HG03565 (cell line): ENCODE measurements around the gene PSMC3IP.
"Not testable (repeated sequence)": the region's sequence is repeated elsewhere in the genome, so short reads cannot be mapped to it uniquely, and the experiment has no call there.

ENCODE experiments used
- ATAC-seq: cut with Tn5 transposase; IDR thresholded peaks from one replicate; pipeline ENCODE4 v1.9.1; 2021; ENCODE audit warnings: mild to moderate bottlenecking, moderate library complexity; ENCODE audit not compliant: unreplicated experiment

PSMC3IP gene

DNA sequence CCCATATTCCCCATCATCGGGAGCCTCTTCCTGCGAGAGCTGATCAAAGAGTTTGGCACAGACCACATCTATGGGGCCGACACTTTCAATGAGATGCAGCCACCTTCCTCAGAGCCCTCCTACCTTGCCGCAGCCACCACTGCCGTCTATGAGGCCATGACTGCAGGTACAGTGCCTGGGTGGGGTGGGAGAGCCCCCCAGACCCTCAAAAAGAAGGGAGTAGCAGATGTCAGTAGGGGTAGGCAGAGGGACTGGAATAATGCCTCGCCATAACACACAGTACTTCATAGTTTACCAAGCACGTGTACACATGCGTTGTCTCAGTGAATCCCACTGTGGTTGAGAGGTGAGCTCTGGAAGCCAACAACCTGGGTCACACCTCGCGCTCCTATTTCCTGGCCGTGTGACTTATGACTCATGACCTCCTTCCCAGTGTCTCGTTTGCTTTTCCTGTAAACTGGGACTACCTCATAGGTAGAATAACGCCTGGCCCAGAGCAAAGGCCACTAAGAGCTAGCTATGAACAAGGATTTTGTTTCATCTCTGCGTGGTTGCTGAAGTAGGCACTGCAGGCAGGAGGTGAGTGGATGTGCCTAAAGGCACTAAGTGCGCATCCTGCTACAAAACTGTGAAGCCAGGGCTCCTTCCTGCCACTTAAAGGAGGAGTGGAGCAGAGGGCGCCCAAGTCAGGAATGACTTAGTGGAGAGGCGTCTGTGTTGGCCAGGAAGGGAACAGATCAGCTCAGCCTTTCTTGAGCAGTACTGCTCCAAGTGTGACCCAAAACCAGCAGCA is 36.3 kb downstream of the PSMC3IP start:
- ATAC-seq, result no peak

DNA sequence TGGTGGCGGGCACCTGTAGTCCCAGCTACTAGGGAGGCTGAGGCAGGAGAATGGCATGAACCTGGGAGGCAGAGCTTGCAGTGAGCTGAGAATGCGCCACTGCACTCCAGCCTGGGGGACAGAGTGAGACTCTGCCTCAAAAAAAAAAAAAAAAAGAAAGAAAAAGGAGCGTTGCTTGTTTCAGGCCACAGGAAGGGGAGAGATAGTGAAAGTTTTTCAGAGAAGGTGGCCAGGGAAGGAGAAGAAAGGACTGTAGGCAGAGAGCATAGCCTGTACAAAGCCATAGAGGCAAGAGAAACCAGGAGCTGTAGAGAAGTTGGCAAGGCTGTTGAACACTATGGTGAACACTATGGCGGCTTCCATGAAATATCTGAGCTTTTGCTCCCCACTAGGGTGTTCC is 37.0 kb downstream of the PSMC3IP start:
- ATAC-seq, result not testable (repeated sequence)

DNA sequence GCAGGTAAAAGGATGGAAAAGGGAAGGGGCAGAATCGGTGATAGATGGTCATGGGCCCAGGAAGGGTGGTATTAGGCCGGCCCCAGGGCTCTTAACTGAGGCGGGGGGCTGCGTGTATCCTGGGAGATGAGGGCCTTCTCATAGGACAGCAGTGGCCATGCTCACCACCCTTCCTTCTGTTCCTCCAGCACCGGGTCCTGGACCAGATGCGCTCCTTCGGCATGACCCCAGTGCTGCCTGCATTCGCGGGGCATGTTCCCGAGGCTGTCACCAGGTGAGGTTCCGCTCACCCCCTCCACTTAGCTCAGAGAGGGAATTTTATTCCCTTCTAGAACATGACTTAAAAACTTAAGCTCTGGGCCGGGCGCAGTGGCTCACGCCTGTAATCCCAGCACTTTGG is 39.0 kb downstream of the PSMC3IP start:
- no peak for ATAC-seq

DNA sequence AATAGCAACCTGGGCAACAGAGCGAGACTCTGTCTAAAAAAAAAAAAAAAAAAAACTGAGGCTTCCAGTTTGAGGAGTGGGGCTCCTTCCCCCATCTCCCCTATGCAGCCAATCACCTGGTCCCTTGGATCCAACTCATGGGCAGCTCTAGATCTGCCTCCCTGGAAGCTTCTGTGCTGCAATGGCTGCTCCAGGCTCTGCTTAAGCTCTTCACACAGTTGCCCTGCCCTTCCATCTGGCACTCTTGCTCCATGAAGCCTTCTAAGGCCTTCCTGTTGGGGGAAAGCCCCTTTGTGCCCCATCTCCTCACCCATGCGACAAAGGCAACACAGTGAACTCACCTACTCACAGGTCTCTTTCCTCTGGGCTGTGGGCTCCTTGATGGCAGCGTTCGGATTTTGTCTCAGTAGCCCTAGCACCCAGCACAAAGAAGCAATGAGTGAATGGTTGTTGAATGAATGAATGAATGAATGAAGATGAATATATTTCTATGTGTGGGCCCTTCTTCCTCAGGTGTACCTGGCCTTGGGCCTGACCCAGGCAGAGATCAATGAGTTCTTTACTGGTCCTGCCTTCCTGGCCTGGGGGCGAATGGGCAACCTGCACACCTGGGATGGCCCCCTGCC is 39.6 kb downstream of the PSMC3IP start:
- no peak for ATAC-seq

DNA sequence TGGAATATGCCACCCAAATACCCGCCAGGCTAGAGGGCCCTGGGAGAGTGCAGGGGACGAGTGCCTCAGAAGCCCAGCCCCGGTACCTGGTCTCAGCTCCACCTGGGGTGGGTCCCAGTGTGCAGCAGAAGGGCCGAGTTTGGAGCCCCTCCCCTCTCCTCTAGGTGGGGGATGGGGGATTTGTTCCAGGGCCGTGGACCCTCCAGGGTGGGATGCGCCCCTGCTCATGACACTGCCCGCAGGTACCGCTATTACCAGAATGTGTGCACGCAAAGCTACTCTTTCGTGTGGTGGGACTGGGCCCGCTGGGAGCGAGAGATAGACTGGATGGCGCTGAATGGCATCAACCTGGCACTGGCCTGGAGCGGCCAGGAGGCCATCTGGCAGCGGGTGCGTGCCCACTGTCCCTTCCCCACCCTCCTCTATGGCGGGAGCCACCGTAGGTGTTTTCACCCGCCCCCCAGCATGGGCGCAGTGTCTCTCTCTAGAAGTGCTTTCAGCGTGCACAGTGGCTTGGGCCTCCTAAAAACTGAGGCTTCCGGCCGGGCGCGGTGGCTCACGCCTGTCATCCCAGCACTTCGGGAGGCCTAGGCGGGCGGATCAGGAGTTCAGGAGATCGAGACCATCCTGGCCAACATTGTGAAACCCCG is 40.2 kb downstream of the PSMC3IP start:
- ATAC-seq, result no peak

DNA sequence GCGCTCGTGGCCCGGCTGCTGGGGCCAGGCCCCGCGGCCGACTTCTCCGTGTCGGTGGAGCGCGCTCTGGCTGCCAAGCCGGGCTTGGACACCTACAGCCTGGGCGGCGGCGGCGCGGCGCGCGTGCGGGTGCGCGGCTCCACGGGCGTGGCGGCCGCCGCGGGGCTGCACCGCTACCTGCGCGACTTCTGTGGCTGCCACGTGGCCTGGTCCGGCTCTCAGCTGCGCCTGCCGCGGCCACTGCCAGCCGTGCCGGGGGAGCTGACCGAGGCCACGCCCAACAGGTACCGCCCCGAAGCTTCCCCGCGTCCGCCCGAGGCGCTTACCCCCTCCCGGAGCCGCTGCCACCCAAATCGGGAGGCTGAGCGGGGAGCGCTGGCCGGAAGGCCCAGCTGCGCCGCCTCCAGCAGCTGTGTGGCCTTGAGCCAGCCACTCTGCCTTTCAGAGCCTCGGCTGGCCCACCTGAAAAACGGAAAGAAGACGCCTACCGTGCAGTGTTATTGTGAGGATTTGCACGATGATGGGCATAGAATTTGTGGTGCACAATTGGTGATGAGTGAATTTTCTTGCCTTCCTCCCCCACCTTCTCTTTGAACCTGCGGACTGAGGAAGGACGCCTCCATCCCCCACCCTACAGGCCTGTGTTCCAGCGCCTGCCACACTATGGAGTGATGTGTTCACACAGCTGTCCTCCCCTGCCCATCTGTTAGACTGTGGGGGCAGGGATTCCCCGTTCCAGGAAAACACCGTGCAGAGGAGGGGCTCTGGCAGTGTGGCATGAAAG is 41.0 kb downstream of the PSMC3IP start:
- ATAC-seq, result peak; percentile 39

DNA sequence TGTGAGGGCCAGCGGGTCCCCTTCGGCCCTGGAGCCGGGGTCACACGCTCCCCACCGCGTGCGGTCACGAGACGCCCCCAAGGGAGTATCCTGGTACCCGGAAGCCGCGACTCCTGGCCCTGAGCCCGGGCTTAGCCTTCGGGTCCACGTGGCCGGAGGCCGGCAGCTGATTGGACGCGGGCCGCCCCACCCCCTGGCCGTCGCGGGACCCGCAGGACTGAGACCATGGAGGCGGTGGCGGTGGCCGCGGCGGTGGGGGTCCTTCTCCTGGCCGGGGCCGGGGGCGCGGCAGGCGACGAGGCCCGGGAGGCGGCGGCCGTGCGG is 41.5 kb downstream of the PSMC3IP start, which contains the start of gene NAGLU:
Gene NAGLU, plus strand, starts transcription at position 194 of the 324 bp plus-strand sequence. Its CDS starts 32 bp downstream, at position 226.
- peak; percentile 73 for ATAC-seq

DNA sequence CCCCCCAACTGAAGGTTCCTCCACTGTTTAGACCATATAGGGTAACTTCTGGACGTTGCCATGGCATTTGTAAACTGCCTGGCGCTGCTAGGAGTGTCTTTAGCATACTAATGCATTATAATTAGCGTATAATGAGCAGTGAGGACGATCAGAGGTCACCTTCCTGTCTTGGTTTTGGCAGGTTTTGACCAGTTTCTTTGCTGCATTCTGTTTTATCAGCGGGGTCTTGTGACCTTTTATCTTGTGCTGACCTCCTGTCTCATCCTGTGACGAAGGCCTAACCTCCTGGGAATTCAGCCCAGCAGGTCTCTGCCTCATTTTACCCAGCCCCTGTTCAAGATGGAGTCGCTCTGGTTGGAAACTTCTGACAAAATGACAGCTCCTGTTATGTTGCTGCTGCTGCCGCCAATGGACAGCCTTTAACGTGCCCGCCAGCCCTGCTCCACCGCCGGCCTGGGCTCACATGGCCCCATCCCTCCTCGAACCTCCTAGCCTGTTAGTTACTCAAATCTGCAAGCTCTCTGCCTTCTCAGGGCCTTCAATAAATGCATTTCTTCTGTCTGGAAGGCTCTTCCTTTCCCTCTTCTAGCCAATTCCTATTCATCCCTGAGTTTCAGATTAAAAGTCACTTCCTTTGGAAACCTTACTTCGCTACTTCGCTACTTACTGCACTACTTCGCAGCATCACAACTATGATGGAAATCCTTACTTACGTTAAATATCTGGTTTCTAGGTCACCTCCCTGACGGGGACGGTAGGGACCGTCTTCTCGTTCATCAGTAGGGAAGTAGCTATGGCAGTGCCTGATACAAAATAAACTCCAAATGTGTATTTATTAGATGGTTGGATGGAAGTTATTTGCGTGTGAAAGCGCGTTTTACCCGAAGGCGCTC is 42.1 kb downstream of the PSMC3IP start:
- no peak for ATAC-seq

DNA sequence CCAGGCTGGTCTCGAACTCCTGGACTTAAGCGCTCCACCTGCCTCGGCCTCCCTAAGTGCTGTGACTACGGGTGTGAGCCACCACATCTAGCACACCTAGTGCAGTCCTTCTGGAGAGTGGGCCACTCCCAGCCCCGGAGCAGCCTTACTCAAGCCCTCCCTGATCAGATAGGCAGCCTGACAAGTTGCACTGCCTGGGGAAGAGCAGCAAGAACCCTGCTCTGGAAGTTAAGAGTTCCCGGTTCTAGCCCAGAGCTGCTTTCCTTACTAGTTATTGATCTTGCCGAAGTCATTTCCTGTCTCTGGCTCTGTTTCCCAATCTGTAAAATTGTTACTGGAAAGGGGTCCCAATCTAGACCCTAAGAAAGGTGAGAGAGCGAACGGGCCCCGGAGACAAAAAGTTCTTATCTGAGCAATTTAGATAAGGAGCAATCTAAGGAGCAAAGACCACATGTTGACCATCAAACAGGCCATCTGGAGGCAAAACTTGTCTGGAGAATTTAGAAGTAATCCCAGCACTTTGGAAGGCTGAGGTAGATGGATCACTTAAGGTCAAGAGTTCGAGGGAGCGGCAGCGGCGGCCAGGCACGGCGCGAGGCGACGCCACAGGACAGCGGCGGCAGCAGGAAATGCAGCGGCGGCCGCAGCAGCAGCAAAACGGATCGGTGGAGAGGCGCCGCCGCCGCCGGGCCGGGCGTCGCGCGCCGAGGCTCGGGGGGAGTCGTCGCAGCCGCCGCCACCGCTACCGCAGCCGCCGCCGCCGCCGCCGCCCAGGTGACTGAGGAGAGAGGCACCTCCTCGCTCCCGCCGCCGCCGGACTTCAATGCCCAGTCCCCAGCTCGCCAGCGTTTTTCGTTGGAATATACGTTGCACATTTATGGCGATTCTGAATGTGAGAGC is 45.8 kb downstream of the PSMC3IP start:
- ATAC-seq, result no peak

DNA sequence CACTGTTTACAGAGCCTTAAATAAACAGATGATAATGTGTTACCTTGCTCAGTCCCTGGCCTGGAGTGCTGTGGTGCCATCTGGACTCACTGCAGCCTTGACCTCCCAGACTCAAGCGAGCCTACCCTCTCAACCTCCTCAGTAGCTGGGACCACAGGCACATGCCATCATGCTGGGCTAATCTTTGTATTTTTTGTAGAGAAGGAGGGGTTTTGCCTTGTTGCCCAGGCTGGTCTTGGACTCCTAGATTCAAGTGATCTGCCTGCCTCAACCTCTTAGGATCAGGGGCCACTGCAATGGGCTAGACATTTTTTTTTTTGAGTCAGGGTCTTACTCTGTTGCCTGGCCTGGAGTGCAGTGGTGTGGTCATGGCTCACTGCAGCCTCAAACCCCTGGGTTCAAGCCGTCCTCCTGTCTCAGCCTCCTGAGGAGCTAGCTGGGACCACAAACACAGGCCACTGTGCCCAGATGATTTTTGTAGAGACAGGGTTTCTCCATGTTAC is 46.5 kb downstream of the PSMC3IP start:
- ATAC-seq, result no peak

DNA sequence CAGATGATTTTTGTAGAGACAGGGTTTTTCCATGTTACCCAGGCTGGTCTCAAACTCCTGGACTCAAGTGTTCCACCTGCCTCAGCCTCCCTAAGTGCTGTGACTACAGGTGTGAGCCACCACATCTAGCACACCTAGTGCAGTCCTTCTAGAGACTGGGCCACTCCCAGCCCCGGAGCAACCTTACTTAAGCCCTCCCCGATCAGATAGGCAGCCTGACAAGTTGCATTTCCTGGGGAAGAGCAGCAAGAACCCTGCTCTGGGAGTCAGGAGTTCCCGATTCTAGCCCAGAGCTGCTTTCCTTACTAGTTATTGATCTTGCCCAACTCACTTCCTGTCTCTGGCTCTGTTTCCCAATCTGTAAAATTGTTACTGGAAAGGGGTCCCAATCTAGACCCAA is 48.5 kb downstream of the PSMC3IP start:
- no peak for ATAC-seq

DNA sequence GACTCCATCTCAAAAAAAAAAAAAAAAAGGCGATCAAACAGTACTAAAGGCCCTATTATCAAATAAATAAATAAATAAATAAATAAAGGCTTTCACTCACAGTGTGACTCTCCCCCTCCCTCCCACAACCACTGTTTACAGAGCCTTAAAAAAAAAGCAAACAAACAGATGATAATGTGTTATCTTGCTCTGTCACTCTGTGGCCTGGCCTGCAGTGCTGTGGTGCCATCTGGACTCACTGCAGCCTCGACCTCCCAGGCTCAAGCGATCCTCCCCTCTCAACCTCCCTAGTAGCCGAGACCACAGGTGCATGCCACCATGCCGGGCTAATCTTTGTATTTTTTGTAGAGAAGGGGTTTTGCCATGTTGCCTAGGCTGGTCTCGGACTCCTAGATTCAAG is 49.6 kb downstream of the PSMC3IP start:
- ATAC-seq, result no peak

DNA sequence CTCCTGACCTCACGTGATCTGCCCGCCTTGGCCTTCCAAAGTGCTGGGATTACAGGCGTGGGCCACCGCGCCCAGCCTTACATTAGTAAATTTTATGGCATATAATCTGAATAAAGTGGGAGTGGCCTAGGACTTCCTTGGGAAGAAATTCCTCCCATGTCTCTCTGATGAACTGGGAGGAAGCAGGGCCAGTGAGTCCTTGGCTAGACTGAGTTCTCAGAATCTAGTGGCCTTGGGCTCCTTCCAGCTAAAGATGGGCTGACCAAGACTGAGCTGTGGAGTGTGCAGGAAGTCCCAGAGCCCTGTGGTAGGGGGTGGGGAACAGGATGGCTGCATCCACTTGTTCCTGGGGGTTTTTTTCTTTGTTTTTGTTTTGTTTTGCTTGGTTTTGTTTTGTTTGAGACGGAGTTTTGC is 51.5 kb downstream of the PSMC3IP start:
- ATAC-seq, result no peak

DNA sequence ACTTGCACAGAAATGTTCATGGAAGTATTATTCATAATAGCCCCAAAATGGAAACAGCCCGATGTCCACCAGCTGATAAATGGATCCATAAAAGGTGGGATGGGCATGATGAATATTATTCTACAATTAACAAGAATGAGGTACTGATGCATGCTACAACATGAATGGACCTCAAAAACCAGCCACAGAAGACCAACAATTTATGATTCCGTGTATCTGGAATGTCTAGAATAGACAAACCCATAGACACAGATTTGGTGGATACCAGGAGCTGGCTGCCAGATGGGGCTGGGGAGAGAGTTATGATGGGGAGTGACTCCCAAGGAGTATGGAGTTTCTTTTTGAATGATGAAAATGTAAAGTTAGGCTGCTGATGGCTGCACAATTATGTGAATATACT is 52.3 kb downstream of the PSMC3IP start:
- no peak for ATAC-seq

DNA sequence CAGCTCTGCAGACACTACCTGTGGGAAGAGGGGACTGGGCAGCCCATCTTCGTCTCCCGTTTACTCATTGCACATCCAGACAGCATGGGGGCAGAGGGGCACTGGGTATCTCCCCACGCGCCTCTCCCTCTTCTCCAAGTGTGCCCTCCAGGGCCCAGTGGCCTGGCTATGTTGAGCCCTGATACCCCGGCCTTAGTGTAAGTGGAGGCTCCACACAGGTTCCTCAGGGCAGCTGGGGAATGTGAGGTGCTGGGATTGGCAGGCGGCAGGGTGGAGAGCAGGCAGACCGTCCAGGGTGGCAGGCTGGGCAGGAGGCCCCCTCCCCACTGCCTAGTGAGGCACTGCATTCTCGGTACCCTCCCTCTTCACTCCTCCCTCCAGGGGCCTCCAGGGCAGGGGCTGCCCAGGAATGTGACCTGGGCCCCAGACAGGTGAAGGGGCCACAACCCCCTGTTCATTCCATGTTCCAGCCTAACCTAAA is 54.7 kb downstream of the PSMC3IP start:
- ATAC-seq, result no peak
